GM18867 (cell line): ENCODE measurements around the gene SFT2D3.

Experiments used
- ATAC-seq: cut with Tn5 transposase; IDR thresholded peaks from one replicate; pipeline ENCODE4 v1.9.1; 2021; ENCODE audit warnings: mild to moderate bottlenecking, moderate library complexity; ENCODE audit not compliant: unreplicated experiment

The SFT2D3 gene, protein sequence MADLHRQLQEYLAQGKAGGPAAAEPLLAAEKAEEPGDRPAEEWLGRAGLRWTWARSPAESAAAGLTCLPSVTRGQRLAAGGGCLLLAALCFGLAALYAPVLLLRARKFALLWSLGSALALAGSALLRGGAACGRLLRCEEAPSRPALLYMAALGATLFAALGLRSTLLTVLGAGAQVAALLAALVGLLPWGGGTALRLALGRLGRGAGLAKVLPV

DNA sequence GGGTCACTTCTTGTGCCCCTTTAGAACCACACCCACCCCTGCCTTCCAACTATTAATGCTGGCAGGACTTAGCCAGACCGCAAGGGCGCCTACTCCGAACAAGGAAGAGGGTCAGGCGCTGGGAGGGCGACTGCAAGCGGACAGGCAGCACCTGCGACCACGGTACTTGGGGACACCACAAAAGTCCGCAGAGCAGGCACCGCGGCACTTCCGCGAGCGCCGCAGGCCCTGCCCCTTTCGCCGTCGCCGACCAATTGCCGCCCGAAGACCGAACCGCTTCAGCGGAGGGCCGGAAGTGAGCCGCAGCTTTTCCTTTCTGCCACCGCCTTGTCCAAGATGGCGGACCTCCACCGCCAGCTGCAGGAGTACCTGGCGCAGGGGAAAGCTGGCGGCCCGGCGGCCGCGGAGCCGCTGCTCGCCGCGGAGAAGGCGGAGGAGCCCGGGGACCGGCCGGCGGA is at the start of gene SFT2D3:
Gene SFT2D3, plus strand, starts transcription at position 305 of the 458 bp plus-strand sequence. Its CDS starts 32 bp downstream, at position 337.
- ATAC-seq, result peak; percentile 65

GRCh38 chr2:127651971-127652550 is 49.2 kb upstream of the SFT2D3 start:
- no peak for ATAC-seq

DNA sequence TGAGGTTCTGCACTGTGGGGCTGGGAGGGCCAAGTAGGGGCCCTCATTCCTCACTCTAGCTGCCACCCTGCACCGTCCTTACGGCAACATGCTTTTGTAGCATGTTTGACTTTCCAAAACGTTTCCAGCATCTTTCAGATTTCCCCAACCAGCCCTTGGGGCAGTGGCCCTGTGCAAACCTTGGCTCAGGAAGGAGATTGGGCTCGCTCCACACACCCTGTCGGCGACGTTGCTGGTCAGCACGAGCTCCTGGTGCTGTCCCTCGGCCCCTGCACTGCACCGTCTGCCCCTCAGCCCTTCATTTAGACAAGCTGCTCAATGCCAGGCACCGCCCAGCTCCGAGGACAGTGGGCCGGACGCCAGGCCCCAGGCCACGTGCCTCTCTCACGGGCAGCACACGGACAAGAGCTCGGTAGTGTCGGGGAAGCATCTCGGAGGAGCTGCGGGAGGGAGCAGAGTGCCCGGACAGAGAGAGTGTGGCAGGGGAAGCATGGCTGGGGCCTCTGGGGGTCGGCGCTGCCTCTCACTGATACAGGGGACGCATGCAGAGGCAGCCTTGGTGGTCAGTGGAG is 48.4 kb upstream of the SFT2D3 start:
- no peak for ATAC-seq

- no peak for ATAC-seq
Observed at GRCh38 chr2:127653421-127654083, 47.7 kb upstream of the SFT2D3 start.

GRCh38 chr2:127654084-127654837 is 47.0 kb upstream of the SFT2D3 start:
- no peak for ATAC-seq

GRCh38 chr2:127654838-127655175 is 46.5 kb upstream of the SFT2D3 start:
- no peak for ATAC-seq

DNA sequence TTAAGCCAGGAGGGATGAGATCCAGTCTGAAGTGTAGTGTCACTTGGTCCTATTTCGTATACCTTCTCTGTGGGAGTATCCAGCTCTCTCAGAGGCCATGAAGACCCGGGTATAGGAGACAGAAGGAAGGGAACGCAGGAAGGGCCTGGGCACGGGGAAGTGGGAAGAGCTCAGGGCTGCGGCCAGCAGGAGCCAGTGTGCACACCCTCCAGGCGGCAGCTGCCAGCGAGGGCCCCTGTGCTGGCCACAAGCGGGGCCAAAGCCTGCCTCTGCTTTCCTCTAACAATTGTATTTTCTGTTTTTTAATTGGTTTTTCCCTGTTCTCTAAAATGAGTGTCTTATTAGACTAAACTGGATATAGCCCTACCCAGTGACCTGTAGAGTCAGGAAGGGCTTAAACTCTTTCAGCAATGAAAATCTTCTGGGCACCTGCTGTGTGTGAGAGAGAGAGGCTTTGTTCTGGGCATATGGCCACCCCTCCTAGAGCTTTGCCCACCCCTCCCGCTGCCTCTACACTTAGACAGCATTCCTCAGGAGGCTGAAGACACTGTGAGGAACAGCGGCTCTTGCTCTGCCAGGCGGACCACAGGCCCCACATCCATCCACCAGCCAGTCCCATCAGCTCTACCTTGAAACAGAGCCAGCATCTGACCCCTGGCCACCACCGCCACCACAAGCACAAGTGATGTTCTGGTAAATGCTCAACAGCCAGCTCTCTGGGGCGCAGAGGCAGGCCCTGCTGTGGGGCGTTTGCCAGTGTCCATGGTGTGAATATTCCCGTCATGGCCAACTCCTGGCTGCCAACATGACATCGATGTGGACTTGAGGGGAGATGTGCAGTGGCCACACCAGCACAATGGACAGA is 45.9 kb upstream of the SFT2D3 start:
- no peak for ATAC-seq

GRCh38 chr2:127656569-127657231 is 44.6 kb upstream of the SFT2D3 start:
- no peak for ATAC-seq

DNA sequence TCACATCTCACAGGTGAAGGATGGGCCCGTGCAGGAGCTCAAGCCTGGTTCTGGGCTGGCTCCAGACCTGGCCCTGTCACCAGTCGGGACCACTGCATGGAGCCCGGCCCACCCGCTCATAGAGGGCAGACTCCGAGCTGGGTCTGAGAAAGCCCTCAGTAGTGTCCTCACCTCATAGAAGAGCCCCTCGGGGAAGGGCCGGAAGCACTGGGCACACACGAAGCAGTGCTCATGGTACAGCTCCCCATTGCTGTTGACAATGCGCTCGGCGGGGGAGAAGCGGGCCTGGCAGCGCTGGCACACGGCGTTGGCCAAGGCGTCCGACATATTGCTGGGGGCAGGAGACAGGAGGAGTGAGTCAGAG is 44.1 kb upstream of the SFT2D3 start:
- ATAC-seq, result no peak

DNA sequence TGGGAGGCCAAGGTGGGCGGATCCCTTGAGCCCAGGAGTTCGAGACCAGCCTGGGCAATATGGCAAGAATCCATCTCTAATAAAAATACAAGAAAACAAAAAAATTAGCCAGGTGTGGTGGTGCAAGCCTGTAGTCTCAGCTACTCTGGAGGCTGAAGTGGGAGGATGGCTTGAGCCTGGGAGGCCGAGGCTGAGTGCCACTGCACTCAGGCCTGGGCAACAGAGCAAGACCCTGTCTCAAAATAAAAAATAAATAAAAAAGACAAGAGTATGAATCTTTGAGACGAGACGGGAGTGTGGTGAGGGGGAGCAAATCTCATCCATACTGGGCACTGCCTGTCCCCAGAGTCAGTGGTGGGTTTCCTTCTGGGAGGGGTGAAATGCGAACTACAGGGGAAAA is 43.2 kb upstream of the SFT2D3 start:
- no peak for ATAC-seq

GRCh38 chr2:127658641-127659407 is 42.5 kb upstream of the SFT2D3 start:
- ATAC-seq, result no peak

GRCh38 chr2:127659408-127660290 is 41.6 kb upstream of the SFT2D3 start:
- ATAC-seq, result no peak

DNA sequence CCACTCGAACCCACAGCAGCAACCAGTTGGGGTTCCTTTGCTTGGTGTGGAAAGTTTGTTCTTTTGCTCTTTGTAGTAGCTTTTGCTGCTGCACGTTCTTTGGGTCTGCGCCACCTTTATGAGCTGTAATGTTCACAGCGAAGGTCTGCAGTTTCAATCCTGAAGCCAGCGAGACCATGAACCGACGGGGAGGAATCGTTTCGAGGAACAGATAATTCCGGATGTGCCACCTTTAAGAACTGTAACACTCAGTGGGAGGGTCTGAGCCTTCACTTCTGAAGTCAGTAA is 41.1 kb upstream of the SFT2D3 start:
- no peak for ATAC-seq

GRCh38 chr2:127661072-127661649 is 40.1 kb upstream of the SFT2D3 start:
- ATAC-seq, result no peak

GRCh38 chr2:127661949-127662510 is 39.3 kb upstream of the SFT2D3 start:
- ATAC-seq, result no peak

DNA sequence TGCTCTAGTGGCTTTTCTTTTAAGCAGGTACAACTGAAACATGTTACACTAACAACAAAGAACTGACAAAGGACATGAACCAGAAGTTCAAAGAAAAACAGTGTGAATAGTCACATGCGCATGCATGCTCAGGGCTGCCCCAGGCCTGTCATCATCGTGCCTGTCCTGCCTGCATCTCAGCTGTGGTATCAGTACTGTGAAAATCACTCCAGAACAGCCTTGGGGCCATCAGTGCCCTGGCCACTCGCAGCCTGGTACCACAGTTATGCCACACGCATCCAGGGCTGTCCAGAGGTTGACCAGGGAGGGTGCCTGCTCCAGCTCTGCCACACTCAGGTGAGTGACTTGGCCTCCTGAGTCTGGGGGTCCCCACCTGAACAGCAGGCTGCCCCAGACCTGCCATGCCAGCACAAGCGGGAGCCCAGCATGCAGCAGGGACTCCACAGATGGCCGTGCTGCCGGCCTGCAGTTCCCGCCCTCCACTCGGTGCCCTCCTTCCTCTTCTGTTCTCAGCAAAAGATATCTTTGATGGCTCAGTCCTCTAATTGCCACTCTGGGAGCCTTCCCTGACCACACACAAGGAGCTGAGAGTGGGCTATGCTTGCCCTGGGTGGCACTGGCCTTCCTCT is 38.2 kb upstream of the SFT2D3 start:
- no peak for ATAC-seq

GRCh38 chr2:127663566-127664064 is 37.7 kb upstream of the SFT2D3 start:
- no peak for ATAC-seq
